H54 (cell line): ENCODE results near the gene ECE1.

ENCODE experiments used
- DNase-seq: peaks from one replicate; pipeline ENCODE4 v3.0.0; 2011; ENCODE audit warnings: low spot score, mixed read lengths; ENCODE audit not compliant: insufficient read length
- FAIRE-seq: peaks from 3 replicates; lab custom pipeline; 2011; peaks lifted over from hg19 to GRCh38; lab: Jason Lieb, UNC
- POLR2A ChIP-seq: IDR thresholded peaks from 2 replicates; pipeline ENCODE4 v1.6.1; 2011; ENCODE audit warnings: low read depth, mild to moderate bottlenecking, low read length

The ECE1 gene

GRCh38 chr1:21331752-21332478 is 41.7 kb upstream of the ECE1 start:
- no peak for FAIRE-seq
- no peak for TF ChIP-seq POLR2A
- no peak for DNase-seq

GRCh38 chr1:21330544-21330943 is 40.3 kb upstream of the ECE1 start:
- TF ChIP-seq POLR2A: no peak
- DNase-seq (no peak), FAIRE-seq (no peak)

- FAIRE-seq (no peak), DNase-seq (no peak)
- TF ChIP-seq POLR2A: no peak
Observed at GRCh38 chr1:21329209-21329844, 39.1 kb upstream of the ECE1 start.

GRCh38 chr1:21327566-21328323 is 37.5 kb upstream of the ECE1 start:
- FAIRE-seq (no peak), DNase-seq (no peak)
- no peak for TF ChIP-seq POLR2A

GRCh38 chr1:21326861-21327344 is 36.6 kb upstream of the ECE1 start:
- FAIRE-seq (no peak), DNase-seq (no peak)
- no peak for TF ChIP-seq POLR2A

GRCh38 chr1:21325731-21326387 is 35.6 kb upstream of the ECE1 start:
- TF ChIP-seq POLR2A: no peak
- FAIRE-seq (no peak), DNase-seq (no peak)

- no peak for TF ChIP-seq POLR2A
- DNase-seq (no peak), FAIRE-seq (no peak)
Observed at GRCh38 chr1:21325231-21325718, 35.0 kb upstream of the ECE1 start.

- FAIRE-seq (peak; percentile 91), DNase-seq (peak; percentile 68)
- TF ChIP-seq POLR2A: no peak
Observed at GRCh38 chr1:21324368-21325141, 34.3 kb upstream of the ECE1 start.

GRCh38 chr1:21323091-21323490 is 32.8 kb upstream of the ECE1 start:
- TF ChIP-seq POLR2A: no peak
- no peak for FAIRE-seq
- DNase-seq: no peak

- FAIRE-seq: no peak
- TF ChIP-seq POLR2A: no peak
- no peak for DNase-seq
Observed at GRCh38 chr1:21322681-21323016, 32.4 kb upstream of the ECE1 start.

GRCh38 chr1:21321963-21322680 is 31.9 kb upstream of the ECE1 start:
- TF ChIP-seq POLR2A: no peak
- DNase-seq (no peak), FAIRE-seq (no peak)

- no peak for TF ChIP-seq POLR2A
- no peak for FAIRE-seq
- DNase-seq: no peak
Observed at GRCh38 chr1:21320410-21321108, 30.3 kb upstream of the ECE1 start.
